DLD1 (cell line): ENCODE results near the gene PNPLA8.
"Not testable (repeated sequence)": the region's sequence is repeated elsewhere in the genome, so short reads cannot be mapped to it uniquely, and the experiment has no call there.

Source experiments
- in situ Hi-C: cut with HindIII; loops from 2 replicates; pipeline ENCODE4 v1.10.0; 2017; ENCODE audit warnings: low sequenced_read_pairs

The PNPLA8 gene

GRCh38 chr7:108525985-108526767, at the start of gene PNPLA8:
Gene PNPLA8, minus strand, starts transcription at chr7:108526135. Its CDS starts 10,644 bp downstream, at chr7:108515491.
- in situ Hi-C loops = no loop called here

GRCh38 chr7:108575156-108575555, 49.2 kb upstream of the PNPLA8 start:
- in situ Hi-C loops = no loop called here

- in situ Hi-C loops = no loop called here
Observed at GRCh38 chr7:108572480-108572879, 46.5 kb upstream of the PNPLA8 start.

- in situ Hi-C loops = no loop called here
Observed at GRCh38 chr7:108570146-108570755, 44.3 kb upstream of the PNPLA8 start.

GRCh38 chr7:108569381-108570145, 43.6 kb upstream of the PNPLA8 start, which contains the start of the genes DNAJB9 and THAP5:
Gene DNAJB9, plus strand, starts transcription at chr7:108569874. Its CDS starts 1,853 bp downstream, at chr7:108571727.
Gene THAP5, minus strand, starts transcription at chr7:108569706. Its CDS starts 137 bp downstream, at chr7:108569569.
- in situ Hi-C loops = no loop called here

- in situ Hi-C loops = no loop called here
Observed at GRCh38 chr7:108568801-108569380, 43.0 kb upstream of the PNPLA8 start.

- in situ Hi-C loops = no loop called here
Observed at GRCh38 chr7:108565987-108566386, 40.1 kb upstream of the PNPLA8 start.

GRCh38 chr7:108561047-108561619, 35.2 kb upstream of the PNPLA8 start:
- in situ Hi-C loops = no loop called here

- in situ Hi-C loops = no loop called here
Observed at GRCh38 chr7:108559253-108559652, 33.3 kb upstream of the PNPLA8 start.

GRCh38 chr7:108557617-108558016, 31.7 kb upstream of the PNPLA8 start:
- in situ Hi-C loops = no loop called here

GRCh38 chr7:108557191-108557590, 31.3 kb upstream of the PNPLA8 start:
- in situ Hi-C loops = no loop called here

GRCh38 chr7:108556665-108557064, 30.7 kb upstream of the PNPLA8 start:
- in situ Hi-C loops = not testable (repeated sequence)

GRCh38 chr7:108548141-108548896, 22.4 kb upstream of the PNPLA8 start:
- in situ Hi-C loops = not testable (repeated sequence)

- in situ Hi-C loops = no loop called here
Observed at GRCh38 chr7:108541478-108541877, 15.5 kb upstream of the PNPLA8 start.

GRCh38 chr7:108538685-108539084, 12.8 kb upstream of the PNPLA8 start:
- in situ Hi-C loops = not testable (repeated sequence)

- in situ Hi-C loops = not testable (repeated sequence)
Observed at GRCh38 chr7:108538236-108538635, 12.3 kb upstream of the PNPLA8 start.

- in situ Hi-C loops = no loop called here
Observed at GRCh38 chr7:108537229-108537628, 11.3 kb upstream of the PNPLA8 start.

- in situ Hi-C loops = no loop called here
Observed at GRCh38 chr7:108535744-108536143, 9.8 kb upstream of the PNPLA8 start.

GRCh38 chr7:108535257-108535656, 9.3 kb upstream of the PNPLA8 start:
- in situ Hi-C loops = no loop called here

- in situ Hi-C loops = no loop called here
Observed at GRCh38 chr7:108533712-108534111, 7.8 kb upstream of the PNPLA8 start.
